Measurements from ENCODE around the gene TRAPPC5.

TRAPPC5 gene

GRCh38 chr19:7669641-7670040 is 11.0 kb upstream of the TRAPPC5 start:
- TF ChIP-seq CTCF (conservative IDR thresholded peaks at IDR 0.05; ENCODE audit: low read depth, low read length) = no peak
- no peak for DNase-seq (ENCODE audit: low read depth)
- no peak overlapping the region for H3K4me3 ChIP-seq (ENCODE audit: low read length)

- no peak for TF ChIP-seq CTCF (conservative IDR thresholded peaks at IDR 0.05; ENCODE audit: low read depth, low read length)
- DNase-seq (ENCODE audit: low read depth) = no peak
- H3K4me3 ChIP-seq (ENCODE audit: low read length) = no peak overlapping the region
These were observed 10.4 kb upstream of the TRAPPC5 start for GRCh38 chr19:7670150-7670783.

- no peak for DNase-seq (ENCODE audit: low read depth)
- no peak overlapping the region for H3K4me3 ChIP-seq (ENCODE audit: low read length)
- no peak for TF ChIP-seq CTCF (conservative IDR thresholded peaks at IDR 0.05; ENCODE audit: low read depth, low read length)
These were observed 9.8 kb upstream of the TRAPPC5 start for GRCh38 chr19:7670790-7671189.

GRCh38 chr19:7672522-7672921 is 8.1 kb upstream of the TRAPPC5 start:
- no peak overlapping the region for H3K4me3 ChIP-seq (ENCODE audit: low read length)
- no peak for DNase-seq (ENCODE audit: low read depth)
- no peak for TF ChIP-seq CTCF (conservative IDR thresholded peaks at IDR 0.05; ENCODE audit: low read depth, low read length)

GRCh38 chr19:7674010-7675005 is 6.3 kb upstream of the TRAPPC5 start:
- DNase-seq (ENCODE audit: low read depth) = no peak
- no peak overlapping the region for H3K4me3 ChIP-seq (ENCODE audit: low read length)
- TF ChIP-seq CTCF (conservative IDR thresholded peaks at IDR 0.05; ENCODE audit: low read depth, low read length) = no peak

GRCh38 chr19:7676376-7676775 is 4.3 kb upstream of the TRAPPC5 start:
- H3K4me3 ChIP-seq (ENCODE audit: low read length) = no peak overlapping the region
- no peak for TF ChIP-seq CTCF (conservative IDR thresholded peaks at IDR 0.05; ENCODE audit: low read depth, low read length)
- no peak for DNase-seq (ENCODE audit: low read depth)
